AG09309 (cell line): ENCODE results near the gene DDR1.
A peak's percentile ranks its signal among the peaks of the same experiment; 100 is the strongest.

ENCODE experiments used
- DNase-seq: peaks from one replicate; pipeline ENCODE4 v3.0.0-alpha.2; 2010; ENCODE audit warnings: low read depth
- H3K4me3 ChIP-seq: 2 replicates; pipeline ENCODE4 v1.5.1; 2011; ENCODE audit warnings: mild to moderate bottlenecking, low read depth, low read length, moderate library complexity; ENCODE audit not compliant: control insufficient read depth
- TF ChIP-seq, protein P1 (sequence below): IDR thresholded peaks from 2 replicates; pipeline ENCODE4 v1.5.1; 2011; ENCODE audit warnings: mild to moderate bottlenecking, low read depth, low read length, inconsistent platforms; ENCODE audit not compliant: insufficient read depth, control insufficient read depth; ENCODE audit errors: missing control alignments

The DDR1 gene

DNA sequence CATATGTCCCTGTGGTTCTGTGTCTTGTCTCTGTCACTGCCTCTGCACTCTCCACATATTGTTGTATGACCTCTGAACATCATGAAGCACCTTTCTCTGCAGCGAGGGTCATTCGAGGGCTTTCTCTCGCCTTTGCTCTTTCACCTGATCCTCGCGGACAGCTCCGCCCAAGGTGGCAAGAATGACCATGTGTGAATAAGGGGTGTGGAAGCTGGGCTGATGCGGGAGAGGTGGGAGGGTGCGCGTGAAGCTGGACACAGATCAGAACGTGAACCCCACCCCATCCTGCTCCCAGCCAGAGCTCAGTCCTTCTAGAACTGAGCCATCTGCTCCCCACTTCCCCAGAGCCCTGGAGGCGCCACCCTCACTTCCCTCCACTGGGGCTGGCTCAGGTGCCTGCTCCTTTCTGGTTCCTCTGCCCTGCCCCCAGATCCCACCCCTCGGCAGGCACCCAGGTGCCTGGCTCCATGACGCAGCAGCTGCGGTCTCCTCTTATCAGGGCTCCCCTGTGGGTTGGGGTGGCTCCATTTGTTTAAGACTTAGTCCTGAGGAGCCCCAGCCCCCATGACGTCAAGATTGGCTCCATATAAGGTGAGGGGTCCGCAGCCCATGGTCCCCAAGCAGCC lies 56.2 kb downstream of the DDR1 start, which contains the start of gene MUCL3:
TSS of gene MUCL3 (plus strand) at position 613 of the 626 bp plus-strand sequence. CDS start 27 bp downstream, outside the sequence.
- no peak within 1 kb of the TSS for H3K4me3 ChIP-seq
- TF ChIP-seq, protein P1, sequence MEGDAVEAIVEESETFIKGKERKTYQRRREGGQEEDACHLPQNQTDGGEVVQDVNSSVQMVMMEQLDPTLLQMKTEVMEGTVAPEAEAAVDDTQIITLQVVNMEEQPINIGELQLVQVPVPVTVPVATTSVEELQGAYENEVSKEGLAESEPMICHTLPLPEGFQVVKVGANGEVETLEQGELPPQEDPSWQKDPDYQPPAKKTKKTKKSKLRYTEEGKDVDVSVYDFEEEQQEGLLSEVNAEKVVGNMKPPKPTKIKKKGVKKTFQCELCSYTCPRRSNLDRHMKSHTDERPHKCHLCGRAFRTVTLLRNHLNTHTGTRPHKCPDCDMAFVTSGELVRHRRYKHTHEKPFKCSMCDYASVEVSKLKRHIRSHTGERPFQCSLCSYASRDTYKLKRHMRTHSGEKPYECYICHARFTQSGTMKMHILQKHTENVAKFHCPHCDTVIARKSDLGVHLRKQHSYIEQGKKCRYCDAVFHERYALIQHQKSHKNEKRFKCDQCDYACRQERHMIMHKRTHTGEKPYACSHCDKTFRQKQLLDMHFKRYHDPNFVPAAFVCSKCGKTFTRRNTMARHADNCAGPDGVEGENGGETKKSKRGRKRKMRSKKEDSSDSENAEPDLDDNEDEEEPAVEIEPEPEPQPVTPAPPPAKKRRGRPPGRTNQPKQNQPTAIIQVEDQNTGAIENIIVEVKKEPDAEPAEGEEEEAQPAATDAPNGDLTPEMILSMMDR: no peak
- no peak for DNase-seq

DNA sequence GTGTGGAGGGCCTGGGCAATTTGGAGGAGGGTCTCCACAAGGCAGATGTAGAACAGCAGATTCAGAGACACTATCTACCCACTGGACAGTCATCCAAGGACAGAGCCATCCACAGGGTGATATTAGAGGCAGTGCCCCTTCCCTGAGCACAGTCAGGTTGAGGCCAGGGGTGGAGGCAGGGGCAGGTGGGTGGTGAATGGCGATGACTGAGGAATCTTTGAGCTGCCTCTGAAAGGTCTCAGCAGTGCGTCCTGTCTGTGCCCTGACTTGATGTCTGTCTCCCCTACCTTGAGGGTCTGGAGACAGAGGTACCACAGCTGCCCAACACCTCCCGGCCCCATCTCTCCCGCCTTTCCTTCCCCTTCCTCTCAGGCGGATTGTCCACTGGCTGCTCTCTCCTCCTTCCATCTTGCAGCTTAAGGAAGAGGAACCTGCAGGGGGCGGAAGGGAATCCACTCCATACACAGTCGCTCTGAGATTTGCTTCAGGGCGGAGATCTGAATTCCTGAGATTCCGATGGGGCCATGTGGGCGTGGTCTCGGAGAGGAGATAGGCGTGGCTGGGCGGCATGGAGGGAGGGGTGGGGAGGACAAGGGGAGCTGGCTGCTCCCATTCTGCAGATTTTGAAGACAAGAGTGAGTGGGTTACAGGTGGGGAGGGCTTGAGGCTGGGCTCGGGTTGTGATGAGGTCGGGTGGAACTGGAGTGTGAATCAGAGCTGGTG lies 58.2 kb downstream of the DDR1 start:
- H3K4me3 ChIP-seq: no peak overlapping the region
- TF ChIP-seq, protein P1: peak; percentile 76
- peak; percentile 43 for DNase-seq

DNA sequence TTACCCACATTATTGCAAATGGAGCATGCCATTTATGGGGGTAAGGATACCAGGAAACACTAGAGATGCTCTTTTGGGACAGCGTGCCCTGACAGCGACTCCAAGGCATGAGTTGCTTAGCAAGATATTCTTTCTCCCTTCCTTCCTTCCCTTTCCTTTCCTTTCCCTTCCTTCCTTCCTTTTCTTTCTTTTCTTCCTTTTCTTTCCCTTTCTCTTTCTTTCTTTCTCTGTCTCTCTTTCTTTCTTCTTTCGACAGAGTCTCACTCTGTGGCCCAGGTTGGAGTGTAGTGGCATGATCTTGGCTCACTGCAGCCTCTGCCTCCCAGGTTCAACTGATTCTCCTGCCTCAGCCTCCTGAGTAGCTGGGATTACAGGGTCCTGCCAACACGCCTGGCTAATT lies 59.7 kb downstream of the DDR1 start:
- H3K4me3 ChIP-seq: no peak overlapping the region
- TF ChIP-seq, protein P1: no peak
- DNase-seq: no peak

DNA sequence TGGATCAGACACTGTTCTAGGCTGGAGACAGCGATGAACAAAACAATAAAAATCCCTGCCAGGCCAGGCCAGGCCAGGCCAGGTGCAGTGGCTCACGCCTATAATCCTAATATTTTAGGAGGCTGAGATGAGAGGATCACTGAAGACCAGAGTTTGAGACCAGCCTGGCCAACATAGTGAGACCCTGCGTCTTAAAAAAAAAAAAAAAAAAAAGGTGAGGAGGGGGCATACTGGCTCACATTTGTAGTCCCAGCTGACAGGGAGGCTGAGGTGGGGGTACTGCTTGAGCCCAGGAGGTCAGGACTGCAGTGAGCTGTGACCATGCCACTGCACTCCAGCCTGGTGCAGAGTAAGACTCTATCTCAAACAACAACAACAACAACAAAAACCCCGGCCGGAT lies 61.0 kb downstream of the DDR1 start:
- TF ChIP-seq, protein P1: no peak
- DNase-seq: no peak

DNA sequence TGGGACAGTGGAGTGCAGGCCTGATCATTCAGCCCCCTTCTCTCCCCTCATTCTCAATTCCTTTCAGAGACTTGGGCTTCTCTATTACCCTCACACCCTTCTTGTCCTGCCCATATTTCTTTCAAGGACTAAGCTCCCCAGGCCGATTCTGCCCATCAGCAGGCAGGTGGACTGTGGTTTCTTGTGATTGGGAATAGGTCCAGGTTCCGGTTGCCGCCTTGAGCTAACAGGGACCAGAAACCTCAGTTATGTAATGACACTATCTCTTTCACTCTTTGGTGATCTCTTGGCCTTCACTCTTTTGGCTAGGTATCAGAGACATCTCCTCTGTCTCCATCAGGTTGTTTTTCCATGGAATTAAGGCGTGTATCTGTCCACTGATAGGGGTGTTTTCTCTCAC lies 62.9 kb downstream of the DDR1 start:
- DNase-seq: no peak
- no peak overlapping the region for H3K4me3 ChIP-seq
- TF ChIP-seq, protein P1: no peak

More for the DNA sequence above, 61.0 kb downstream of the DDR1 start:
- no peak overlapping the region for H3K4me3 ChIP-seq

DNA sequence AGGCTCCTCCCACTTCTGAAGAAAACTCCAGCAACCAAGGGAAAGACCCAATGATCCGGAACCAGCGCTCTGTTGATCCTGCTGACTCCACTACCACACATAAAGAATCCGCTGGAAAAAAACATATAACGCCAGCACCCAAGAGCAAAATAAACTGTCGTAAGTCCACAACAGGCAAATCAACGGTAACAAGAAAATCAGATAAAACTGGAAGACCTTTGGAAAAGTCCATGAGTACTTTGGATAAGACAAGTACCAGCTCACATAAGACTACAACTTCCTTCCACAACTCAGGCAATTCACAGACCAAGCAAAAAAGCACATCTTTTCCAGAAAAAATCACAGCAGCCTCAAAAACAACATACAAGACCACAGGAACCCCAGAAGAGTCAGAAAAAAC lies 64.5 kb downstream of the DDR1 start:
- TF ChIP-seq, protein P1: no peak
- no peak for DNase-seq
- H3K4me3 ChIP-seq: no peak overlapping the region
